Osteoblast (primary cell): ENCODE results near the gene IER3. TPM values are rescaled to one million over a fixed set of nuclear protein-coding genes. Genes with fewer than 3 reads are reported as not detected.

ENCODE experiments used
- DNase-seq: peaks from one replicate; pipeline ENCODE4 v3.0.0; 2011; ENCODE audit warnings: low spot score, mixed read lengths; ENCODE audit not compliant: insufficient read length; ENCODE audit errors: missing footprints
- H2AFZ ChIP-seq: 2 replicates; pipeline ENCODE4 v1.6.0; 2011; ENCODE audit warnings: mild to moderate bottlenecking, low read length
- H3K27ac ChIP-seq: 2 replicates; pipeline ENCODE4 v1.5.1; 2011; ENCODE audit warnings: mild to moderate bottlenecking, low read depth, low read length, moderate library complexity
- H3K27me3 ChIP-seq: 2 replicates; pipeline ENCODE4 v1.6.0; 2012; ENCODE audit warnings: mild to moderate bottlenecking, control low read depth, inconsistent platforms, low read length, moderate library complexity; ENCODE audit not compliant: insufficient read depth
- H3K36me3 ChIP-seq: 2 replicates; pipeline ENCODE4 v1.5.1; 2011; ENCODE audit warnings: mild to moderate bottlenecking, low read length, control low read depth, moderate library complexity; ENCODE audit not compliant: insufficient read depth
- H3K4me1 ChIP-seq: 2 replicates; pipeline ENCODE4 v1.5.1; 2011; ENCODE audit warnings: mild to moderate bottlenecking, low read length, control low read depth, moderate library complexity; ENCODE audit not compliant: insufficient read depth
- H3K4me2 ChIP-seq: 2 replicates; pipeline ENCODE4 v1.6.0; 2011; ENCODE audit warnings: mild to moderate bottlenecking, low read length; ENCODE audit not compliant: insufficient read depth
- H3K4me3 ChIP-seq: fragments of 200-600 bp; sonication (generic); 3 replicates; pipeline ENCODE4 v1.5.1; 2012; ENCODE audit warnings: mild to moderate bottlenecking, low read length, inconsistent platforms; ENCODE audit not compliant: insufficient read depth
- H3K79me2 ChIP-seq: 2 replicates; pipeline ENCODE4 v1.6.0; 2012; ENCODE audit warnings: mild to moderate bottlenecking, low read length, control low read depth, inconsistent platforms; ENCODE audit not compliant: insufficient read depth
- H3K9me3 ChIP-seq: 2 replicates; pipeline ENCODE4 v1.5.1; 2011; ENCODE audit warnings: low read depth, low read length, control low read depth
- H4K20me1 ChIP-seq: 2 replicates; pipeline ENCODE4 v1.6.0; 2012; ENCODE audit warnings: mild to moderate bottlenecking, low read length, control low read depth; ENCODE audit not compliant: insufficient read depth
- CTCF ChIP-seq: IDR thresholded peaks from 2 replicates; pipeline ENCODE4 v1.5.1; 2011; ENCODE audit warnings: mild to moderate bottlenecking, low read depth, low read length, moderate library complexity; ENCODE audit errors: extremely low read depth
- total RNA-seq: library from RNA; depleted of rRNA; stranded (reverse); fragments of >200 nt; gene quantifications from 2 replicates; pipeline ENCODE4 v1.2.3, GENCODE V29; 2012

The IER3 gene
- total RNA-seq, 1 donor, result 54.6 TPM

- peaks cover 50% of the 10 kb centered on the region for H3K4me1 ChIP-seq
Observed at GRCh38 chr6:30778001-30778635, 33.8 kb upstream of the IER3 start.

GRCh38 chr6:30777155-30777485 is 32.8 kb upstream of the IER3 start:
- DNase-seq, result no peak
- Histone ChIP-seq H2AFZ (no peak overlapping the region), H3K27me3 (no peaks in the 10 kb centered on the region), H3K36me3 (no peaks in the 10 kb centered on the region), H3K4me3 (no peak overlapping the region), H3K4me1 (peaks cover 40% of the 10 kb centered on the region), H3K27ac (no peak overlapping the region), H3K79me2 (no peaks in the 10 kb centered on the region), H4K20me1 (no peaks in the 10 kb centered on the region), H3K4me2 (no peak overlapping the region), H3K9me3 (no peaks in the 10 kb centered on the region)
- no peak for TF ChIP-seq CTCF

More at GRCh38 chr6:30778001-30778635, 33.8 kb upstream of the IER3 start:
- no peaks in the 10 kb centered on the region for H3K9me3 ChIP-seq
- H3K36me3 ChIP-seq, result no peaks in the 10 kb centered on the region
- no peak for DNase-seq
- no peak overlapping the region for H2AFZ ChIP-seq
- H4K20me1 ChIP-seq, result no peaks in the 10 kb centered on the region
- peak overlapping the region; percentile 100 for H3K27ac ChIP-seq
- H3K79me2 ChIP-seq, result no peaks in the 10 kb centered on the region
- no peak for TF ChIP-seq CTCF
- H3K4me3 ChIP-seq, result no peak overlapping the region
- H3K27me3 ChIP-seq, result no peaks in the 10 kb centered on the region
- H3K4me2 ChIP-seq, result peak overlapping the region; percentile 27

- Histone ChIP-seq H3K4me1 (peaks cover 36% of the 10 kb centered on the region), H3K36me3 (no peaks in the 10 kb centered on the region), H3K4me3 (no peak overlapping the region), H4K20me1 (no peaks in the 10 kb centered on the region), H3K4me2 (no peak overlapping the region), H3K27ac (no peak overlapping the region), H3K27me3 (no peaks in the 10 kb centered on the region), H3K79me2 (no peaks in the 10 kb centered on the region), H3K9me3 (no peaks in the 10 kb centered on the region), H2AFZ (no peak overlapping the region)
- TF ChIP-seq CTCF, result no peak
- no peak for DNase-seq
Observed at GRCh38 chr6:30776390-30777154, 32.2 kb upstream of the IER3 start.

GRCh38 chr6:30775104-30775503 is 30.8 kb upstream of the IER3 start:
- TF ChIP-seq CTCF, result no peak
- Histone ChIP-seq H3K4me3 (no peak overlapping the region), H3K4me2 (no peak overlapping the region), H4K20me1 (no peaks in the 10 kb centered on the region), H3K4me1 (peaks cover 26% of the 10 kb centered on the region), H3K27me3 (no peaks in the 10 kb centered on the region), H3K36me3 (no peaks in the 10 kb centered on the region), H3K79me2 (no peaks in the 10 kb centered on the region), H3K27ac (no peak overlapping the region), H2AFZ (no peak overlapping the region), H3K9me3 (no peaks in the 10 kb centered on the region)
- no peak for DNase-seq
